Tibial artery (tissue), 4 donors: ENCODE results near the gene ATP1A4.

ENCODE experiments used
- DNase-seq, 2 donors: peaks; one replicate each; pipeline ENCODE4 v3.0.0-alpha.2; 2019
- H3K27ac ChIP-seq, 2 donors: fragments of 200-600 bp; sonication (generic) in 1 of 2; 1 replicate in 1 of 2; 2 replicates in 1 of 2; pipeline ENCODE4 v1.5.1; 2018 to 2019; ENCODE audit warnings: mild to moderate bottlenecking in 1 of 2
- H3K27me3 ChIP-seq, 2 donors: fragments of 200-600 bp; sonication (generic) in 1 of 2; one replicate each; pipeline versions ENCODE4 v1.5.1 to v1.6.0; 2016 to 2019
- H3K36me3 ChIP-seq, 3 donors: fragments of 200-600 bp; sonication (generic) in 2 of 3; one replicate each; pipeline ENCODE4 v1.5.1; 2016 to 2019; ENCODE audit warnings: mild to moderate bottlenecking in 2 of 3
- H3K4me1 ChIP-seq, 4 donors: fragments of 200-600 bp; sonication (generic) in 2 of 4; 1 replicate in 3 of 4; 2 replicates in 1 of 4; pipeline ENCODE4 v1.5.1; 2016 to 2019
- H3K4me3 ChIP-seq, 2 donors: fragments of 200-600 bp; sonication (generic) in 1 of 2; 1 replicate in 1 of 2; 2 replicates in 1 of 2; pipeline ENCODE4 v1.5.1; 2018 to 2019; ENCODE audit warnings: mild to moderate bottlenecking in 2 of 2
- H3K9me3 ChIP-seq, 3 donors: fragments of 200-600 bp; sonication (generic) in 1 of 3; one replicate each; pipeline ENCODE4 v1.5.1; 2016 to 2019
- intact Hi-C: fragments of 100-400 bp; cut with DNase I; formaldehyde crosslinking; loops from one replicate; pipeline ENCODE4 v1.15.0; 2023; ENCODE audit warnings: low total_unique reads
- TF ChIP-seq, protein P1 (sequence below), 2 experiments: fragments of 200-600 bp in 1 of 2; fragments of 450-650 bp in 1 of 2; IDR thresholded peaks; one replicate each; pipeline ENCODE4 v1.5.1; 2017 to 2019; ENCODE audit warnings: antibody characterized with exemption in 2 of 2, mild to moderate bottlenecking in 1 of 2, moderate library complexity in 1 of 2

The ATP1A4 gene

DNA sequence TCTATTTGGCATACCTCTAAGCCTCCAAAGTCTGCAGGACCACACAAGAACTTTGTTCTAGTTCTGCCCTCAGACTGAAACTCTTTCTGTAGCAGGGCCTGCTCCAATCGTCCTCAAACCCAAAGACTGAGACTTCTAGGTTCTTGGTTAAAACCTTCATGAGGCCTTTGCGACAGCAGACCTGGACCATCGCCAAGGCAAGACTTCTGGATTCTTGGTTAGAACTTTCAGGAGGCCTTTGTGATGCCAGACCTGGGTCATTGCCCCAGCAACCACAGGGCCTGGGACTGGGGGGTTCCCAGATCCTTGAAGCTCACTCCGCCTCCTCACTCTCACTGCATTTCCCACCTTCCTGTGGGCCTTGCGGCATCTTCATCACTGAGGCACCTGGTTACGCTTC lies at the start of gene ATP1A4:
Gene ATP1A4, plus strand, starts transcription at position 301 of the 400 bp plus-strand sequence. CDS start 438 bp downstream, outside the sequence.
- TF ChIP-seq, protein P1, sequence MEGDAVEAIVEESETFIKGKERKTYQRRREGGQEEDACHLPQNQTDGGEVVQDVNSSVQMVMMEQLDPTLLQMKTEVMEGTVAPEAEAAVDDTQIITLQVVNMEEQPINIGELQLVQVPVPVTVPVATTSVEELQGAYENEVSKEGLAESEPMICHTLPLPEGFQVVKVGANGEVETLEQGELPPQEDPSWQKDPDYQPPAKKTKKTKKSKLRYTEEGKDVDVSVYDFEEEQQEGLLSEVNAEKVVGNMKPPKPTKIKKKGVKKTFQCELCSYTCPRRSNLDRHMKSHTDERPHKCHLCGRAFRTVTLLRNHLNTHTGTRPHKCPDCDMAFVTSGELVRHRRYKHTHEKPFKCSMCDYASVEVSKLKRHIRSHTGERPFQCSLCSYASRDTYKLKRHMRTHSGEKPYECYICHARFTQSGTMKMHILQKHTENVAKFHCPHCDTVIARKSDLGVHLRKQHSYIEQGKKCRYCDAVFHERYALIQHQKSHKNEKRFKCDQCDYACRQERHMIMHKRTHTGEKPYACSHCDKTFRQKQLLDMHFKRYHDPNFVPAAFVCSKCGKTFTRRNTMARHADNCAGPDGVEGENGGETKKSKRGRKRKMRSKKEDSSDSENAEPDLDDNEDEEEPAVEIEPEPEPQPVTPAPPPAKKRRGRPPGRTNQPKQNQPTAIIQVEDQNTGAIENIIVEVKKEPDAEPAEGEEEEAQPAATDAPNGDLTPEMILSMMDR (IDR thresholded peaks at IDR 0.05): no peak
- Histone ChIP-seq H3K27ac (peak within 1 kb of the TSS; percentile 76 to 79), H3K36me3 (no peaks in the 10 kb centered on the region), H3K27me3 (no peaks in the 10 kb centered on the region), H3K9me3 (no peaks in the 10 kb centered on the region), H3K4me1 (peaks cover 0 to 43% (median 6%) of the 10 kb centered on the region in 4 donors), H3K4me3 (no peak within 1 kb of the TSS)
- no peak for DNase-seq
- intact Hi-C loops: no loop called here

DNA sequence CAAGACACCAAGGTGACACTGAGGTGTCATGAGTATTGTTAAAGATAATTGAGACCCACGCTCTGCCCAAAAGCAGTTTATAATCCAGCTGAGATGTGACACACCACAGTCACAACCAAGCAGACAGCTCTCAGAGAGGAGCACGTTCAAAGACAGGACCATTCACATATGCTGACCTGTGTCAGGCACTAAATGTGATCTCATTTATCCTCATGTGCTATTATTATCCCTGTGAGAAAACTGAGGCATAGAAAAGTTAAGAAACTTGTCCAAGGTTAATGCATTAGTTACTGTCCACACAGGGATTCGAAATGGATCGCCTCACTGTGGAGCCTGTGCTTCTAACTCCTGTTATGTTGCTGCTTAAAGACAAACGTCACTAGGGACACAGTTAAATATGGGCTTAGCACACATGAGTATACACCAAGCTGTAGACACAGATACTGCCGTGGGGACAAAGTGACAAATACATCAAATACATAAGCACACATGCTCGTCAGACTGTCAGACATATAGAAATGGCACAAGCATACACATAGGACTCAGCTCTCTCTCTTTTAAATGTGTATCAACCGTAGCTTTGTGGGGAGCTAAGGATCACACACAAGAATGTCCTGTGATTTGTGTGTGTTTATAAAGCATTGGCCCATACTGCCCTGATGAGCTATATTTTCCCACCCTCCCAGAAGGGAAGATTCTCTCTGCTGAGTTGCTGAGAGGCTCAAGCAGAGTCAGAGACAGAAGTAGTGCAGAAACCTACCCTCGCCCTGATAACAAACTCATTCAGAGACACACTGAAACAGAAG lies 49.5 kb upstream of the ATP1A4 start:
- DNase-seq: no peak
- H3K4me3 ChIP-seq: no peak overlapping the region
- intact Hi-C loops: loop anchor here (5.0 to 10.0 kb wide), 2 partner anchors 115 to 153 kb away; no protein-coding TSS in a partner anchor
- H3K9me3 ChIP-seq: no peaks in the 10 kb centered on the region
- peak overlapping the region; percentile 96 to 99 for H3K27ac ChIP-seq
- H3K36me3 ChIP-seq: no peaks in the 10 kb centered on the region
- peaks cover 0 to 54% (median 50%) of the 10 kb centered on the region in 4 donors for H3K4me1 ChIP-seq
- no peaks in the 10 kb centered on the region for H3K27me3 ChIP-seq
- TF ChIP-seq, protein P1 (IDR thresholded peaks at IDR 0.05): no peak

DNA sequence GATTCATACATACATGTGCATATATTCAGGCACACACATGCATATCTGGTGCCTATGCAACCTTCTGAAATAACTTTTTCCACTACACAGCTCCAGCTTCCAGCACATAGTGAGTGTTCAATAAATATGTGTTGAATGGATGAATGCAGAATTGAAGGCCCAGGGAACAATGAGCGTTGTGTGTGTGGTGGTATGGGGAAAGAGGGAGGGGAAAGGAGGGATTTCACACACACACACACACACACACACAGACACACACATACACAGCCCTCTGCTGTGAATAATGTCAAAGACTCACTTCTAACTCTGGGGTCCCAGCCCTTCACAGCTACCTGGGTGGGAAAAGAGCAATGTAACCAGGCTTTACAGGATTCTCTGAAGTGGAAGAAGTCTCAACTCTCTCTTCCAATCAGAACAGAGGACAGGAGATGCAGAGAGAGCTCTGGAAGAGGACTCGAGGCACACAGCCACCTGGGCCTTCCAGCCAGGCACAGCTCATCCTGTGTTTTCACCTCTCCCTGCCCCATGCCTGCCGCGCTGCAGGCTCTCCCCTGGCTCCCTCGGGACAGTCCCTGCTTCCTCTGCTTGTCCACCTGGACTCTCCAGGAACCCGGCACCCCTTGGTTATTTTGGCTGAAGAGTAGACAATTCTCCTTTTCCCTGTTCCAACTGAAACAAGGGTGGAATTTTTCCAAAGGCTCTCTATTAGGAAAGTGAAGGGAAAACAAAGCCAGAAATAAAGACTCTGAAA lies 47.6 kb upstream of the ATP1A4 start:
- Histone ChIP-seq H3K9me3 (no peaks in the 10 kb centered on the region), H3K36me3 (no peaks in the 10 kb centered on the region), H3K27me3 (no peaks in the 10 kb centered on the region), H3K4me3 (no peak overlapping the region), H3K27ac (peak overlapping the region; percentile 39 to 99), H3K4me1 (peaks cover 0 to 44% (median 41%) of the 10 kb centered on the region in 4 donors)
- DNase-seq: no peak
- intact Hi-C loops: loop anchor here (5.0 to 10.0 kb wide), 2 partner anchors 113 to 151 kb away; no protein-coding TSS in a partner anchor
- TF ChIP-seq, protein P1 (IDR thresholded peaks at IDR 0.05): no peak

DNA sequence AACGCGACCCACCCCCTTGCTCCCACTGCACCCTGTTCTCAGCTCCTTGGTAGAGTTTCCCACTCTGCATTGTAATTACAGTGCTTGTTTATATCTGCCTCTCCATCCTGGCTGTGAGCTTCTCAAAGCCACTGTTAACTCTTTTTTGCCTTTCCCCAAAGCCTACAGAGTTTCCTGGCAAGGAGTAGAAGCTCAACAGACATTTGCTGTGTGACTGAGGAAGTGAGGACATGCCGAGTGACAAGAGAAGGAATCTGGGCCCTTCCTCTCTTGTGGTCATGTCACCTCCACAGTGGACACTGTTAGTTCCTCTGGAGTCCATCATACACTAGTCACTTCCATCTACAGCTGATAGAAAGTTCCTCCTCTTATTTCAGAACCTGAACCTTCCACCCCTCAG lies 46.9 kb upstream of the ATP1A4 start:
- Histone ChIP-seq H3K9me3 (no peaks in the 10 kb centered on the region), H3K27ac (peak overlapping the region; percentile 39 to 99), H3K4me1 (peaks cover 0 to 46% (median 42%) of the 10 kb centered on the region in 4 donors), H3K36me3 (no peaks in the 10 kb centered on the region), H3K4me3 (no peak overlapping the region), H3K27me3 (no peaks in the 10 kb centered on the region)
- intact Hi-C loops: loop anchor here (5.0 to 10.0 kb wide), 2 partner anchors 113 to 150 kb away; no protein-coding TSS in a partner anchor
- DNase-seq: no peak
- TF ChIP-seq, protein P1 (IDR thresholded peaks at IDR 0.05): no peak

GRCh38 chr1:160105155-160105554 lies 46.2 kb upstream of the ATP1A4 start:
- Histone ChIP-seq H3K4me3 (no peak overlapping the region), H3K27ac (peak overlapping the region in 1 of 2 donors; percentile 39), H3K36me3 (no peaks in the 10 kb centered on the region), H3K27me3 (no peaks in the 10 kb centered on the region), H3K4me1 (peaks cover 0 to 47% (median 38%) of the 10 kb centered on the region in 4 donors), H3K9me3 (no peaks in the 10 kb centered on the region)
- intact Hi-C loops: loop anchor here (10.0 kb wide), 1 partner anchor 150 kb away; no protein-coding TSS in a partner anchor
- TF ChIP-seq, protein P1 (IDR thresholded peaks at IDR 0.05): no peak
- no peak for DNase-seq
